KOPT-K1 (cell line): Measurements from ENCODE around the gene ADH1C.
"Not testable (repeated sequence)": the region's sequence is repeated elsewhere in the genome, so short reads cannot be mapped to it uniquely, and the experiment has no call there.

Experiments used
- H3K27ac ChIP-seq: fragments of 200-600 bp; sonication (generic); 2 replicates; pipeline ENCODE4 v1.5.1; 2016; ENCODE audit warnings: antibody characterized with exemption, mild to moderate bottlenecking, low read depth, low read length; ENCODE audit not compliant: poor library complexity, severe bottlenecking
- H3K36me3 ChIP-seq: fragments of 200-600 bp; sonication (generic); 2 replicates; pipeline ENCODE4 v1.5.1; 2017; ENCODE audit warnings: antibody characterized with exemption, mild to moderate bottlenecking, low read length, moderate library complexity; ENCODE audit not compliant: insufficient read depth
- H3K9me3 ChIP-seq: fragments of 200-600 bp; sonication (generic); 2 replicates; pipeline ENCODE4 v1.5.1; 2017; ENCODE audit warnings: antibody characterized with exemption, low read length, mild to moderate bottlenecking; ENCODE audit not compliant: insufficient read depth, poor library complexity, severe bottlenecking

The ADH1C gene

DNA sequence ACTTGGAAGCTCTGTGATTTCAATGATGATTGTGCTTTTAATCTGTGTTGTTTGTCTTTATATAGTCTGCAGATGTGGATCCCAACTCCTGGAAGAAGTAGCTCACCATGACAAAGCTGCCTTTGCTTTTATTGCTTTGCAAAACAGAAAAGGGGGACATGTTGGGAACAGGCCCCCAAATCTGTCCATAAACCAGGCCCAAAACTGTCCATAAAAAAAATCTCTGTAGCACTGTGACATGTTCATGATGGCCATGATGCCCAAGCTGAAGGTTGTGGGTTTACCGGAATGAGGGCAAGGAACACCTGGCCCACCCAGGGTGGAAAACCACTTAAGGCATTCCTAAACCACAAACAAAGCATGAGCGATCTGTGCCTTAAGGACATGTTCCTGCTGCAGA, 19.9 kb upstream of the ADH1C start:
- not testable (repeated sequence) for H3K36me3 ChIP-seq, H3K27ac ChIP-seq, H3K9me3 ChIP-seq

DNA sequence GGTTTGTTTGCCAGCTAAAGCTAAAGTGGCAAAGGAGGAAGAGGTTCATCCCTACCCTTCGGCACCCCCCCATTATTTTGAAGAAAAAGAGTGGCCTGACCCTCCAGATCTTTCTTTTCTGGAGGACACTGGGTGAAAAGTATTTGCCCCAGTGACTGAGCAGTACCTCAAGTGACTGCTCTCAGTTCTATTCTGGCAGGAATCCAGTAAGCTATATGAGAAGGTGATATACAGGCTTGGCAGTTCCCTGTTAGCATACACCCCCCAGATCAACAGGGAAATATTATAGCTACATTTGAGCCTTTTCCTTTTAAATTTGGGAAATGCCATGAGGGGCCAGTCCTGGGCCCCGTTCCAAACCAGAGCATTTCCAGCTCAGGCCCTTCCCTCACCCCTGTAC, 15.3 kb upstream of the ADH1C start:
- H3K36me3 ChIP-seq, H3K27ac ChIP-seq, H3K9me3 ChIP-seq: not testable (repeated sequence)

DNA sequence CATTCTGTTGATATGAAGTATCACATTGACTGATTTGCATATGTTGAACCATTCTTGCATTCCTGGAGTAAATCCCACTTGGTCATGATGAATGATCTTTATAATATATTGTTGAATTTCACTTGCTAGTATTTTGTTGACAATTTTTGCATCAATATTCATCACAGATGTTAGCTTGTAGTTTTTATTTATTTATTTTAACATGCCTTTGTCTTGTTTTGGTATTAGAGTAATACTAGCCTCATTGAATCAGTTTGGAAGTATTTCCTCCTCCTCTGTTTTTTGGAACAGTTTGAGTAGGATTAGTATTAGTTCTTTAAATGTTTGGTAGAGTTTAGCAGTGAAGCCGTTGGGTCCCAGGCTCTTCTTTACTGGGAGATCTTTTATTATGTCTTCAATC, 13.9 kb upstream of the ADH1C start:
- H3K36me3 ChIP-seq, result no peaks in the 10 kb centered on the region
- H3K9me3 ChIP-seq, result no peaks in the 10 kb centered on the region

GRCh38 chr4:99362768-99363167, 10.2 kb upstream of the ADH1C start:
- Histone ChIP-seq H3K9me3 (no peaks in the 10 kb centered on the region), H3K36me3 (no peaks in the 10 kb centered on the region), H3K27ac (no peak overlapping the region)

More for the DNA sequence above, 13.9 kb upstream of the ADH1C start:
- no peak overlapping the region for H3K27ac ChIP-seq

- Histone ChIP-seq H3K36me3 (no peaks in the 10 kb centered on the region), H3K9me3 (no peaks in the 10 kb centered on the region), H3K27ac (no peak overlapping the region)
Measured at GRCh38 chr4:99361899-99362275, 9.3 kb upstream of the ADH1C start.

DNA sequence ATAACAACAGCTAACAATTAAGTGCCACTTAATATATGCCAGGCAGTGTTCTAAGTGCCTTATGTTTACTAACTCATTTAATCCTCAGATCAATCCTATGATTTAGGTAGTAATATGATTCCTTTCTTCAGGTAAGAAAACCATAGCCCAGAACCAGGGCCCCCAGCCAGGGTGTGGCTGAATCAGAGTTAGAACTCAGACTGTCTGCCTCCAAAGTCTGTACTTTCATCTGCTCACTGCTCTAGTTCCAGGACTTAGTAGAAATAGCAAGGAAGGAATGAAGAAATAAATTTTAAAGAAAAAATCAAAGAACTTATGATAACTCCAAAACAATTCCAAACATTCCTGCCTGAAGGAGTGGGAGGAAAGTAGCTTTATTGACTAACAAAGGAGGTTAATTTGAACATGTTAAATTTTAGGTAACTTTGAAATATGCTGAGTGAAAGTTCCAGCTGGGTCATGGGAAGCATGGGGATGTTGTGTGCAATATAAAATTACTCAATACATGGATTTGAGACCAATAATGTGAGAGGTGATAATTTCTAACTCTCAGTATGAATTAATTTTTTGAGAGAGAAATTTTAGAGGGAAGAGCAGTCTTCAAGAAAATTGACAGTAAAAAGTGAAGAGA, 8.8 kb upstream of the ADH1C start:
- H3K27ac ChIP-seq, result no peak overlapping the region
- no peaks in the 10 kb centered on the region for H3K9me3 ChIP-seq
- H3K36me3 ChIP-seq, result no peaks in the 10 kb centered on the region

GRCh38 chr4:99359480-99360204, 7.1 kb upstream of the ADH1C start:
- no peaks in the 10 kb centered on the region for H3K36me3 ChIP-seq
- H3K27ac ChIP-seq, result no peak overlapping the region
- H3K9me3 ChIP-seq, result no peaks in the 10 kb centered on the region

DNA sequence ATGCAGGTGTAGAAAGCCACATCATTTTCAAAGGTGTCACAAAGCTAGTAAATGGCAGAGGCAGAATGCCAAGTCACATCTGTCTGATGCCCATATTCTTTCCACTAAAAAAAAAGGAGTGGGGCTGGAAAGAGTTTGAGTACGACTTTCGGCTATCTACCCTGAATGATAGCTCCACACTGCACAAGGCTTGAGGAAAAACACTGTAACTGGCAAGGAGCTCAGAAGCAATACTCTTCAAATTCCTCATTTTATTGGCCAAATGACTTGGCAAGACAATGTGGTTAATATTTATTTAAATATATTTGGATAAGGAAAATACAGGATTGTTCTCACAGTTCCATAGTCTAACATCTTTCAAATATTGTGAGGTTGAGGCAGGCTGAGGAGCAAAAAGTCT, 5.4 kb upstream of the ADH1C start:
- H3K27ac ChIP-seq, result no peak overlapping the region
- no peaks in the 10 kb centered on the region for H3K36me3 ChIP-seq
- no peaks in the 10 kb centered on the region for H3K9me3 ChIP-seq

- H3K9me3 ChIP-seq, result no peaks in the 10 kb centered on the region
- no peak overlapping the region for H3K27ac ChIP-seq
- H3K36me3 ChIP-seq, result no peaks in the 10 kb centered on the region
Measured at GRCh38 chr4:99356992-99357391, 4.4 kb upstream of the ADH1C start.

GRCh38 chr4:99356149-99356548, 3.6 kb upstream of the ADH1C start:
- H3K27ac ChIP-seq, H3K36me3 ChIP-seq, H3K9me3 ChIP-seq: not testable (repeated sequence)

- H3K36me3 ChIP-seq, result no peaks in the 10 kb centered on the region
- H3K27ac ChIP-seq, result no peak overlapping the region
- no peaks in the 10 kb centered on the region for H3K9me3 ChIP-seq
Measured at GRCh38 chr4:99351487-99351886, 1.1 kb downstream of the ADH1C start.

GRCh38 chr4:99349338-99349737, 3.2 kb downstream of the ADH1C start:
- no peaks in the 10 kb centered on the region for H3K9me3 ChIP-seq
- no peak overlapping the region for H3K27ac ChIP-seq
- H3K36me3 ChIP-seq, result no peaks in the 10 kb centered on the region

DNA sequence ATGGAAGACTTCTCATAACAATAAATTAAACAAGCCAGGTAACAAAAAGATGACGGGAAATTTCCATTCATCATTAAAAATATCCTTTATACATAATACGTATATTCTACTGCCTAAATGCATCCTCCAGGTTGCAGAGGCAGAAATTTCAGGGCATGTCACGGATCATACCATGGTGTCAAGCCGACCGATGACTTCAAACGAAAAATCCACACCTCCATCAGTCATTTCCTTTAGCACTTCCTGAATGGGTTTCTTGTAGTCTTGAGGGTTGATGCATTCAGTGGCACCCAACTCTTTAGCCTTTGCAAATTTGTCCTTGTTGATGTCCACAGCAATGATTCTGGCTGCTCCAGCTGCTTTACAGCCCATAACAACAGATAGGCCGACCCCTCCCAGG, 9.9 kb downstream of the ADH1C start:
- H3K27ac ChIP-seq, H3K36me3 ChIP-seq, H3K9me3 ChIP-seq: not testable (repeated sequence)

DNA sequence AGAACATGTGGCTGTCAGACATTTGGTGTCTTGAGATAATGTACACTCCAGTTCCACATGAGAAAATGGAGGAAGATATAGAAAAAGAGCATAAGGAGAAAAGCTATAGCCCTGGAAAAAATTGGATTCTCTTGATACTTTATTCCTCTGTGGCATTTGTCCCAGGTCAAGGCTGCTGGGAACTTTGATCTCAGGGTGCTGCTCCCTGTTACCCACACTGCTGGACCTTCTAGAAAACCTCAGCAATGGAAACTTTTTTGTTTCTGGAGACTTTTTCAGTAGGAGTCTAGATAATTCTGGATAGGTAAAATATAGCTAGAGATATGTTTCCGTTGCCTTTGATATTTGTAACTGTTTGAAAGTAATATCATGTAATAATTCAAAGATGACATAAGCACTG, 11.1 kb downstream of the ADH1C start:
- H3K9me3 ChIP-seq, result no peaks in the 10 kb centered on the region
- no peaks in the 10 kb centered on the region for H3K36me3 ChIP-seq
- H3K27ac ChIP-seq, result no peak overlapping the region

GRCh38 chr4:99339172-99339571, 13.4 kb downstream of the ADH1C start:
- no peaks in the 10 kb centered on the region for H3K9me3 ChIP-seq
- H3K27ac ChIP-seq, result no peak overlapping the region
- H3K36me3 ChIP-seq, result no peaks in the 10 kb centered on the region

DNA sequence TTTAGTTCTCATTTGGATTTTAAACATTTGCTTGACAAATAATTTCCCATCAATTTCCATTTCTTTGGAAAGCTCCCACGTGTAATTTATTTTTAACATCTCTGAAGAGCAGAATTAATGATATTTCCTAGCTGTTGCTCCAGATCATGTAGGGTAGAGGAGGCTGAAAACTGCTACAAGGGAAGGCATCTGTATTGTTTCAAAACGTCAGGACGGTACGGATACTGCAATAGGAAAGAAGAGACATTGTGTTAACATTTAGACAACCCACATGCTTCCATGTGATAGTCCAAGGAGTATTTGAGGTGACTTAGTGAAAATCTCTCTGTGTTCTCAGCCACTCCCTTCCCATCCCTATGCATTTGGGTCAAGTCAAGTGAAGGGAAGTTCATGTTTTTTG, 16.0 kb downstream of the ADH1C start:
- Histone ChIP-seq H3K27ac (no peak overlapping the region), H3K36me3 (no peaks in the 10 kb centered on the region), H3K9me3 (no peaks in the 10 kb centered on the region)
